Measurements from ENCODE around the gene NELL2.
"Not testable (repeated sequence)": the region's sequence is repeated elsewhere in the genome, so short reads cannot be mapped to it uniquely, and the experiment has no call there.

The NELL2 gene

GRCh38 chr12:44847403-44847802 is 28.7 kb downstream of the NELL2 start:
- no peak for DNase-seq

DNA sequence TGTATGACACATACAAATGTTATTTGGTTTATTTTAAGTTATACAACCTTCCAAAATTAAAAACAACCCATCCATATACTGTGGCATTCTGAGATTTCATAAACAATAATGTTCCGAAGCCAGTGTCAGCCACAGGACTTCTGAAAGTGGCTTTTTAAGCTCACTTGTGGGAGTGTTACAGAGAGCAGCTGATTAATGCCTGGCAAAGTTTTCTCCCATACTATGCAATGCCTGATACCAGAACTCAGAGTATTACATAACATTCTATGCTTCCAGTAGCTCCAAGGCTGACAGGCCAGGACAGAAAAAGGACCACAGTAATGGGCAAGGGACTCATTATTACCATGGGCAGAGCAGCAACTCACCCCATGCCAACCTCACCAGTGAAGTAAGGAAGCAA is 29.3 kb downstream of the NELL2 start:
- no peak for DNase-seq

DNA sequence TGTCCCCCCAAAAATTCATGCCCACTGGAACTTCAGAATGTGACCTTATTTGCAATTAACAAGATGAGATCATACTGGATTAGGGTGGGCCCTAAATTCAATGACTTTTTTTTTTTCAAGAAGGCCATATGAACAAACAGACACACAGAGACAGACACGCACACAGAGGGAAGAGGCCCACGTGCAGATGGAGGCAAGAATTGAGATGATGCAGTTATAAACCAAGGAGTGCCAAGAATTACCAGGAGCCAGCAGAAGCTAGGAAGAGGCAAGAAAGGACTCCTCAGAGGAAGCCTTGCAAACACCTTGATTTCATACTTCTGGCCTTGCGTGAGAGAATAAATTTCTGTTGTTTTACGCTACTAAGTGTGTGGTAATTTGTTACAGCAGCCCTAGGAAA is 33.4 kb downstream of the NELL2 start:
- DNase-seq, result no peak

DNA sequence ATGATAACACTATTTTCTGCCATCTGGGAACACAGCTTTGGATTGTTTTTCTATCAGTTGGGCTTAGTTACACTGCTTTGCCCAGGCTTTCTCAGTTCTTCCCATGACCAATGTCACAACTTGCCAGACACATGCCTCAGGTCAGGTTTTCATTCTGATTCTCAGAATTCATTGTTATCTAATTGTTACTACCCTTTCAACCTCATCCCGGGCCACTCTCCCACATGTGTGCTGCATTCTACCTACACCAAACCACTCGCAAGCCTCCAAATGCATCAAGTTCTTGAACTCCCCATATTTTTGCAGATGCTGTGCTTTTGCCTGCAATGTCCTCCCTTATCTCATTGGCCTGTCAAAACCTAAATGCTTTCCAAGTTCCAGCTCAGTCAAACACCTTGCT is 36.3 kb downstream of the NELL2 start:
- DNase-seq, result no peak

DNA sequence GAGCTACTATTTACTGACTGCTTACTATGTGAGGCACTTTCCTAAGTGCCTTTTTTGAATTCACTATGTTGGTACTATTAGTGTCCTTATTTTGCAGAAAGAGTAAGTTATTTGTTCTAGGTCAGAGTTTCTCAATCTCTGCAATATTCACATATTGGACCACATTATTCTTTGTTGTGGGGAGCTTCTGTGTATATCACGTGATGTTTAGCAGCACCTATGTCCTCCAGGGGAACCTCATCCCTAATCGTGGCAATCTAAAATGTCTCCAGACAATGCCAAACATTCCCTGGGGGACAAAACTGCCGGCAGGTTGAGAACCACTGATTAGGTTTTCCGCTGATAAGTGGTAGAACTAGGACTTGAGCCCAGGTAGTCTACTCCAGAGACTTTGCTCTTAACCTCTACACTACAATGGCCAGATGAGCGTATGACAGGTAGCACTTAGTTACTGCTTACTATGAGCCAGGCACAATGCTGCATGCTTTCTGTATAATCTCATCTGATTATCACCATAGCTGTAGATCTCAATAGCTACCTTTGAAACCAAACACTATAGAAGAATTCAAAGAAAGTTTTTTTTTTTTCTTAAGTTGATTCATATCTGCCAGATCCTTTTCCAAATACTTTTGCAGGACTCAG is 38.9 kb downstream of the NELL2 start:
- no peak for DNase-seq

DNA sequence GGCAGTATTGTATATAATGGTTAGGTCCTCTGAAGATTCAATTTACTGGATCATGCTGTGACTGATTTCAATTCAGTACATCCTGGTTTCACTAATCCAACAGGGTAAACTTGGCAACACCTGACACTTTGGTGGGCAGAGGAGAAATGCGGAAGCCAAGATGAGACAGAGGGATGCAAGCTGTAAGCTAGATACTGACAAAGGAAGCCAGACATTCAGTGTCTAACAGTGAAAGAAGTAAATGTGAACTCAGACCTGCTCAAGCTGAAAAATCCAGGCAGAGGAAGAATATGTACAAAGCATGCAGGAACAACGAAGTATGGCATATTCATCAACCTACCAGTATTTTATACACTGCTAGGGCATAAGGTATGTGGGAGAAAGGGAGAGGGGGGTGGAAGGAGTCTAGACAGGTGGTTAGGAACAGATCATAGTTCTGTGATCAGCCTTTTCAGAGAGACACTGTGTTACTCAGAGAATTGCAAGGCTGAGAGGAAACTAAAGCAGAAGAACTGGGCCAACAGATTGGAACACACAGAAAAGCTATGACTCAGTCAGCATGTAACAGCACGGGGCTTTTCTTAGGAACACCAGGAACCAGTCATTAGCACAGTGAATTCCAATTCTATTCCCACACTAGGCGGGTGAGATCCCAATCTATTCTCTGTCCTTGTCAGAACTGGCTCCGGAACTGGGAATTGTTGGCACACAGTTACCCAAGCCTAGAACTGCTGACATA is 40.3 kb downstream of the NELL2 start:
- DNase-seq, result no peak

DNA sequence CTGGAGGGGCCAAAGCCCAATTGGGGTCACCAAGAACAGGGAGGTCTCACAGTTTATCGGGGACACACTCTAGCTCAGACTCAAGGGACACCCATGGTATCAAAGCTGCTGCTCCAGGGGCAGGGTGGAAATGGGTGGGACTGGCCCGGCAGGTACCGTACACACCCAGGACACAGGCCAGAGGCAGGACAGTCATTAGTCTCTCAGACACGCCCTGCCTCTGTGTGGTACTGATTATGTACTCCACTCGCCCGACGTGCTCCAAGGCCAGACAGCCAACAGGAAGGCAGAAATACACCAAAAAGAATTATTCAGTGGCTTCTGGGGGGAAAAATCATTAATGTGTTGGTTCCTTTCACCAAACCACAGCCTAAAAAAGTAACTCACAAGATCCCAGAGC is 41.1 kb downstream of the NELL2 start:
- not testable (repeated sequence) for DNase-seq

- DNase-seq, result no peak
Measured at GRCh38 chr12:44833561-44833960, 42.6 kb downstream of the NELL2 start.

- no peak for DNase-seq
Measured at GRCh38 chr12:44830566-44831055, 45.5 kb downstream of the NELL2 start.

GRCh38 chr12:44829045-44829444 is 47.1 kb downstream of the NELL2 start:
- no peak for DNase-seq

DNA sequence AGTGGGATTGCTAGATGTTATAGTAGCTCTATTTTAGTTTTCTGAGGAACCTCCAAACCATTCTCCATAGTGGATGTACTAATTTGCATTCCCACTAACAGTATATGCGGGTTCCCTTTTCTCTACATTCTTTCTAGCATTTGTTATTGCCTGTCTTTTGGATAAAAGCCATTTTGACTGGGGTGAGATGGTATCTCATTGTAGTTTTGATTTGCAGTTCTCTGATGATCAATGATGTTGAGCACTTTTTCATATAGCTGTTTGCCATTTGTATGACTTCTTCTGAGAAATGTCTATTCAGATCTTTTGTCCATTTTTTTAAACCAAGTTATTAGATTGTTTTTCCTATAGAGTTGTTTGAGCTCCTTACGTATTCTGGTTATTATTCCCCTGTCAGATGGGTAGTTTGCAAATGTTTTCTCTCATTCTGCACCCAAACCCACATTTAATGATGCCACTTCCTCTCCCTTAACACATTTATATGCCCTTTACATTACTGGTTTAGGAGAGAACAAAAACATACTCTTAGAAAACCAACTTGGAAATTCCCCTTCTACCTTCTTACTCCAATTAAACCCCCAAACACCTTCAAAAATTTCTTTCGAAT is 48.2 kb downstream of the NELL2 start:
- DNase-seq, result no peak

- DNase-seq, result not testable (repeated sequence)
Measured at GRCh38 chr12:44821702-44822101, 54.4 kb downstream of the NELL2 start.

DNA sequence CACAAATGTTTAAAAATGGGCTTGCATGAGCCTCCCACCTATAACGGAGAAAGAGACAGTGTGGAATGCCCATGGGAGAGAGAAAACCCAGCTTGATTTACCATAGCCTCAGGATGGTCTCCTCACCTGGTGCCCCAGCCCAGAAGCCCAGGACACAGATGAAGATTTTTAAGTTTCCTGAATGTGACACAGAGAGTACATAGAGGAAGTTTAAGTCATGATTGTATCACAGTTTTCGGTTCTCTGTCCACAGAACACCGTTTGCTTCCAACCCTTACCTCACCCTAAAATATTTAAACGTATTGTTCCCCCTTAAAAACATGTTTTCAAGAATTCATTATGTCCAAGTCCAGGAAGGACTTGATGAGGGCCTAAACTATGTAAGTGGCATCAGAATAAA is 56.2 kb downstream of the NELL2 start:
- no peak for DNase-seq

DNA sequence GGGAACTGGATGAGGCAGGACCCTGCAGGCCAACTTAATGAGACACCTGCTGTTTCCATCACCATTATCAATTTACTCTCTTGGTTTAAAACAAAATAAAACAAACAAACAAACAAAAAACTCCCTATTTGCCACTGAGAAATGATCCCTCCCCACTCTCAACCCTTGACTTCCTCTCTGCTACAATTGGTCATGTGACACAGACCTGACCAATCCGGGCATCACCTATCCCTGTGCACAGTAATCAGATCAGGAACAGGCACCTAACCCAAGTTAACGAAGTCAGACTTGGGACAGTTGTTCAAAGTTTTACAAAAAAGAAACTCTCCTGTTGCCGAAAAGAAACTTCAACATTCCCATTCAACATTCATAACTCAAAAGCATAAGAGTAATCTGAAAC is 58.4 kb downstream of the NELL2 start:
- DNase-seq, result no peak

DNA sequence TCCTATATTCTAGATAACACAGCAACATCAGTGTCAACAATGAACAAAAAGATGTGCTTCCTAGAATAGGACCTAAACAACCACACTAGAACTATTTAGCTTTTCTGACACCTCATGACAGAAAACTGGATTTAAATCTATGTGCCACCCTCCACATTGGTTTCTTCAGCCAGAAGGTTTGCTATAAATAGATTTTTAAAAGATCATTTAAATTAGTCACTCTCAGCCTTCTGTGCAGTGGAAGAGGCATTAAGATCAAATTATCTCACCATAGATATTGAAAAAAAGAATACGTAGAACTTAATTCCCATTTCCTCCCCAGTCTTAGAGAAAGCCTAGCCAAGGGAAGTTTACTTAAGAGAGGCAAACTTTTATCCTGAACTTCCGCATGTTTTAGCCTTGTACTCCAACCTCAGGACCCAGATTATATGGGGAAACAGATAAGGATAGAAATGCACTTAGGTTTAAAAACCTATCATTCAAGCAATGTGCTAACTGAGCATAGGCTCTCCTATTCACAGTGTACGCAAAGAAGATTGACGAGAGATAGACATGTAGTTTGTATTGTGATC is 59.6 kb downstream of the NELL2 start:
- DNase-seq, result no peak

DNA sequence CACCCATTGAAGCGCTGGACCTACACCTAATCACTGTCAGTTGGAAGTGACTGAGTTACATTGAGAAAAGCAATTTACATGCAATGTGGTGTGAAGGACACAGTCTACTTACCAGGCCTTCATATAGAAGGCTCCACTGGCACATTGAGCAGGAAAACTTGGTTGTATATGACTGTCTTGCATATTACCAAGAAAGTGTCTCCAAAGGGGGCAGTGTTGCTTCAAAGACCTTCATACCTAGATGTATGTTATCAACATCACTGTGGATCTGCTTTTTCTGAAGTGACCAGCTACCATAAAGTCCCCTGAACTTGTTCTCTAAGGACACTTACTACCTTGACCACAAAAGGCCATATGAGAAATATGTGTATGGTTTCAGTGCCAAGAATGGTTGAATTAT is 64.1 kb downstream of the NELL2 start:
- no peak for DNase-seq

- no peak for DNase-seq
Measured at GRCh38 chr12:44804068-44804467, 72.0 kb downstream of the NELL2 start.

DNA sequence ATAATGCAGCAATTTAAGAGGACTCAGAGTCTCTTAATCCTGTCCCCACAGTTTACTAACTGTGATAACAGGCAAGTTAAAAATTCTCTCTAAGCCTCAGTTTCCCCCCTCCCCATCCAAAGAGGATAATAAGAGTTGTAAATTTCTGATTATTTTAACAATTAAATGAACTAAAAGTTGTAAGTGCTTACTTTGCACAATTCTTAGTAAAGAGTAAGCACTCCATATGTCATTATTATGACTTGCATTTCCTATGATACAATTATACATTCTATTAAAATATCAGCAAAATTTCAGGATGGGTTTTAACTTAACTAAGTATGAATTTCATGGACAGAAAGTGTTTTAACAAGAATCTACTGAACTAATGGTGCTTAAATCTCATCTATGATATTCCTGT is 80.1 kb downstream of the NELL2 start:
- DNase-seq, result no peak

GRCh38 chr12:44788731-44789130 is 87.4 kb downstream of the NELL2 start:
- no peak for DNase-seq

- no peak for DNase-seq
Measured at GRCh38 chr12:44780221-44780790, 95.8 kb downstream of the NELL2 start.

DNA sequence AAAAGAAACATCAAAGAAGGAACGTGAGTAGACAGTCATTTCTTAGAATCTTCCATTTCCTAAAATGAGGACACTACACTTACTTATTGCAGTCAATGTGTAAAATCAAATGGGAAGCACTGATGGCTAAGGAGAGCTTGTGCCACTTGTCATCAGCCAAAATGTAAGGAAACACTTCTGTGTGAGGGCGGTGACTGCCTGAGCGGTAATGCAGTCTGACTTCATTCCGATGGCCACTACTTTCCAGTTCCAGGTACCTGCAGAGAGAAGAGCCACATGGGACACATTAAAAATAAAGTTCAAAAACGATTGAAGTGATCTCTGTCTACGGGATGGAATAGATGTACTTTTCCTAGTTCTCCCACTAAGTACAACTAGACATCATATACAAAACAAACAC is 96.3 kb downstream of the NELL2 start:
- no peak for DNase-seq

DNA sequence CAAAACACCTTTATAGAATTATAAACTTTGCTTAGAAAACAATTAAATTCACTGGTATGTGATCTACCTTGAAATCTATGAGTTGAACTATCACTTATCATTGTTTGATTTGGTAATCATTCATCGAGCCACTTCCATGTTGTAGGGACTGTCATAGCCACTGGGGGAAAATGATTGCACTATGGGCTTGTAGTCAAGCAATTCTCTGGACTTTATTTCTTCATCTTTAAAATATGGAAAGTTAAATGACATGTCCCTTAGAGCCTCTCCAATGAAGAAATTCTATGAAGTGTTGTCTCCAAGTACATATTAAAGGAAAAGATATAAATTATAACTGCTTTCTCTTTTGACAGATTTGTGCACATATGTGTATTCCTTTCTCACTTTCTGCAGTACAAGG is 97.3 kb downstream of the NELL2 start:
- DNase-seq, result no peak

DNA sequence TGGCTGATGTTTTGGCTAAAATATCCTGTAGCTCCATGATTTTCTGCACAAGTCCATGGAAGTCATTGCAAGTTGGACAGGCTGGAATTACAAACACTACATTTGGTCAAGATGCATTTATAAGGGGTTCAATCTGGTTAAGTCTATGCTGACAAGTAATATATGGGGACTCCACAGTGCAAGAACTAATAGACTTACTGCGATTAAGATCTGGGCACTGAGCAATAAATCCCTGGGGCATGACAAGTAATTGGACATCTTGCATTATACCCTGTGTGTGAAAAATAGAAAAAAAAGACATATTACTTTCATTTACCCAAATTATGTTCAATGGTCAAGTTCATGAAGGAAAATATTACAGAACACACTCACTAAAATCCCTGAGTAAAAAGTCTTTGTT is 99.1 kb downstream of the NELL2 start:
- no peak for DNase-seq

DNA sequence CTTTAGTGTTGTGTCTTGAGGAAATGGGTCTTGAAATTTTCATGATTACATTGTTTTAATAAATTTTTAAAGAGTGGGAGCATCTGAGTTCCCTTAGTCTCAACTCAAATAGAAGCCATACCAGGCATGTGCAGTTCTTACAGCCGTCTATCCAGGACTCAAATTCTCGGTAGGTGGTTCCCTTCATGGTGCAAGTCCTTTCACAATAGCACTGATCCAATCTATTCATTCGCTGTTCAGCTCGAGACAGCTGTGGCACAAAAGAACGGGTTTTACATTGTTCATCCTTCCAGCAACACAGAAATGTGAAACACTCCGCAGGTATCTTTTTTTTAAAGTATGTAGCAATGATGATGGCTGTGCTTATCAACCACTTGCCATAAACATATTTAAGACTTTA is 100.2 kb downstream of the NELL2 start:
- no peak for DNase-seq
